Right atrium auricular region (tissue), 2 donors: Measurements from ENCODE around the gene TMEM134. TPM values are rescaled to one million over a fixed set of nuclear protein-coding genes. Genes with fewer than 3 reads are reported as not detected.

Experiments
- DNase-seq: peaks from one replicate; pipeline ENCODE4 v3.0.0-alpha.2; 2019; ENCODE audit warnings: low spot score
- H3K27ac ChIP-seq, 2 donors: fragments of 200-600 bp; sonication (generic); 1 replicate in 1 of 2; 2 replicates in 1 of 2; pipeline ENCODE4 v1.5.1; 2016 to 2019
- H3K27me3 ChIP-seq, 2 donors: fragments of 200-600 bp; sonication (generic); one replicate each; pipeline versions ENCODE4 v1.5.1 to v1.6.0; 2017 to 2019
- H3K36me3 ChIP-seq: fragments of 200-600 bp; sonication (generic); one replicate; pipeline ENCODE4 v1.5.1; 2016
- H3K4me1 ChIP-seq, 2 donors: fragments of 200-600 bp; sonication (generic); one replicate each; pipeline versions ENCODE4 v1.5.1 to v1.6.0; 2017 to 2019
- H3K4me3 ChIP-seq, 2 donors: fragments of 200-600 bp; sonication (generic); 1 replicate in 1 of 2; 2 replicates in 1 of 2; pipeline ENCODE4 v1.5.1; 2017 to 2019; ENCODE audit warnings: mild to moderate bottlenecking in 1 of 2, moderate library complexity in 1 of 2
- H3K9me3 ChIP-seq, 2 donors: fragments of 200-600 bp; sonication (generic); one replicate each; pipeline ENCODE4 v1.5.1; 2019
- CTCF ChIP-seq, 2 donors: fragments of 200-600 bp; sonication (generic); IDR thresholded peaks; one replicate each; pipeline ENCODE4 v1.5.1; 2019; ENCODE audit warnings: antibody characterized with exemption in 2 of 2
- total RNA-seq, 2 donors: library from RNA; depleted of rRNA; stranded (reverse); fragments of >200 nt; gene quantifications; one replicate each; pipeline ENCODE4 v1.1.0, GENCODE V29; 2016

Gene TMEM134
- total RNA-seq, 2 donors from 2014 or later: 74.4 to 140 TPM

GRCh38 chr11:67492069-67492727, 23.1 kb upstream of the TMEM134 start:
- TF ChIP-seq CTCF (IDR thresholded peaks at IDR 0.05): no peak
- Histone ChIP-seq H3K36me3 (peaks cover 58% of the 10 kb centered on the region), H3K27me3 (no peaks in the 10 kb centered on the region), H3K9me3 (no peaks in the 10 kb centered on the region), H3K27ac (no peak overlapping the region), H3K4me3 (no peak overlapping the region), H3K4me1 (no peaks in the 10 kb centered on the region)
- no peak for DNase-seq

- Histone ChIP-seq H3K9me3 (no peaks in the 10 kb centered on the region), H3K27ac (no peak overlapping the region), H3K4me1 (peaks cover 0 to under 1% of the 10 kb centered on the region in 2 donors), H3K27me3 (no peaks in the 10 kb centered on the region), H3K4me3 (no peak overlapping the region), H3K36me3 (peaks cover 64% of the 10 kb centered on the region)
- no peak for DNase-seq
- TF ChIP-seq CTCF (IDR thresholded peaks at IDR 0.05): no peak
Measured at GRCh38 chr11:67491276-67492068, 22.4 kb upstream of the TMEM134 start.

GRCh38 chr11:67490727-67491065, 21.6 kb upstream of the TMEM134 start:
- H3K4me1 ChIP-seq: peaks cover 0 to 7% of the 10 kb centered on the region in 2 donors
- no peaks in the 10 kb centered on the region for H3K9me3 ChIP-seq
- H3K27me3 ChIP-seq: no peaks in the 10 kb centered on the region
- no peak overlapping the region for H3K4me3 ChIP-seq
- H3K36me3 ChIP-seq: peaks cover 64% of the 10 kb centered on the region
- no peak overlapping the region for H3K27ac ChIP-seq
- TF ChIP-seq CTCF (IDR thresholded peaks at IDR 0.05): no peak
- no peak for DNase-seq

GRCh38 chr11:67489885-67490726, 21.1 kb upstream of the TMEM134 start:
- DNase-seq: no peak
- Histone ChIP-seq H3K27me3 (no peaks in the 10 kb centered on the region), H3K9me3 (no peaks in the 10 kb centered on the region), H3K27ac (no peak overlapping the region), H3K4me1 (peaks cover 0 to 10% of the 10 kb centered on the region in 2 donors), H3K36me3 (peaks cover 64% of the 10 kb centered on the region), H3K4me3 (no peak overlapping the region)
- TF ChIP-seq CTCF (IDR thresholded peaks at IDR 0.05): no peak

GRCh38 chr11:67489203-67489884, 20.3 kb upstream of the TMEM134 start:
- Histone ChIP-seq H3K36me3 (peaks cover 64% of the 10 kb centered on the region), H3K27me3 (no peaks in the 10 kb centered on the region), H3K27ac (no peak overlapping the region), H3K4me1 (peaks cover 0 to 17% of the 10 kb centered on the region in 2 donors), H3K4me3 (no peak overlapping the region), H3K9me3 (no peaks in the 10 kb centered on the region)
- TF ChIP-seq CTCF (IDR thresholded peaks at IDR 0.05): no peak
- no peak for DNase-seq
